Hematopoietic multipotent progenitor cell (in vitro differentiated cells): Measurements from ENCODE around the gene SELENOW. TPM values are rescaled to one million over a fixed set of nuclear protein-coding genes. Genes with fewer than 3 reads are reported as not detected.
"Not testable (repeated sequence)": the region's sequence is repeated elsewhere in the genome, so short reads cannot be mapped to it uniquely, and the experiment has no call there.

Experiments used
- DNase-seq, 3 donors: peaks; one replicate each; pipeline ENCODE4 v3.0.0-alpha.2; 2011 to 2015; ENCODE audit warnings: low read depth in 2 of 3, low spot score in 2 of 3
- total RNA-seq: library from RNA; depleted of rRNA; stranded (reverse); fragments of >200 nt; gene quantifications from one replicate; pipeline ENCODE4 v1.2.3, GENCODE V29; 2012

SELENOW gene
- total RNA-seq, 1 donor: 77.6 TPM

DNA sequence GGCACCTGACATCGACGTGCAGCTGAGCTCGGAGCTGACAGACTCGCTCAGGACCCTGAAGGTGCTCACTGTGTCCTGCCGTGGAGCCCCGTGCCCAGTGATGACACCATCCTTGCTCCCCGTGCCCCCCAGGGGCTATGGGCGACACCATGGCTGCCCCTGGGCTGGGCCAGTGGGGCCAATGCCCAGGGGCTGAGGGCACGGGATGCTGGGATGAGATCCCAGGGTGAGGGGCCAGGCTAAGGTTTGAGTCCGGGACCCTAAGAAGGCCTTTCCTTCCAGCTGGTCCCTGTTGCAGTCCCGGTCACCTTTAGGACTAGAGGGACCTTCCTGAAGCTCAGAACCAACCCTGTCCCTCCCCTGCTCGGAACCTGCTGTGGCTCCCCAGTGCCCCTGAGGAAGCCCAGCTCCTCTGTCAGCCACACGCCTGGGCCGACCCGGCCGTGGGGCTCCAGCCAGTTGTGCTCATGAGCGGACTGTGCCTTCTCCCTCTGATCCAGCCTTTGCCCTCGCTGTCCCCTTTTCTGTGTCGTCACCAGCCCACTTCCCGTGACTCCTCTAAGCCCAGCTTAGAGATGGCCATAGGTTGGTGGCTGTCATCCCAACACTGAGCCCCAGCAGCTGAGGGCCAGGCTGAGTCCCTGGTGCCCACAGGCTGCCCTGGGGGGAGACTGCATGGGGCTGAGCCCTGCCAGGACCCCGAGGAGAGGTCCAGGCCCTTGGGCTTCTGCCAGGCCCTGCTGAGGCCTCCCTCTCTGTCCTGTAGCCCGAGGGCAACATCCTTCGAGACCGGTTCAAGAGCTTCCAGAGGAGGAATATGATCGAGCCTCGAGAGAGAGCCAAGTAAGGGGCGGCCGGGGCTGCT is 22.5 kb upstream of the SELENOW start:
- DNase-seq: no peak

DNA sequence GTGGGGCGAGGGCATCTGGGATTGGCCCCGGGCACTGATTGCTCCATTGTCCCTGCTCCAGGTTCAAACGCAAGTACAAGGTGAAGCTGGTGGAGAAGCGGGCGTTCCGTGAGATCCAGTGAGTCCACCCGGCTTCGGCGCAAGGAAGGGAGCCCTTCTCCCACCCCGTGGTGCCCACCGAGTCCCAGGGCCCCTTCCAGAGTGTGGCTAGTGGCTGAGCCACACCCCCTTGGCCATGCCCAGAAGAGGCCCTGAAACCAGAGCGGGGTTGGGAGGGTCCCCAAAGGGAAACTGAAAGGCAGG is 21.9 kb upstream of the SELENOW start:
- no peak for DNase-seq

DNA sequence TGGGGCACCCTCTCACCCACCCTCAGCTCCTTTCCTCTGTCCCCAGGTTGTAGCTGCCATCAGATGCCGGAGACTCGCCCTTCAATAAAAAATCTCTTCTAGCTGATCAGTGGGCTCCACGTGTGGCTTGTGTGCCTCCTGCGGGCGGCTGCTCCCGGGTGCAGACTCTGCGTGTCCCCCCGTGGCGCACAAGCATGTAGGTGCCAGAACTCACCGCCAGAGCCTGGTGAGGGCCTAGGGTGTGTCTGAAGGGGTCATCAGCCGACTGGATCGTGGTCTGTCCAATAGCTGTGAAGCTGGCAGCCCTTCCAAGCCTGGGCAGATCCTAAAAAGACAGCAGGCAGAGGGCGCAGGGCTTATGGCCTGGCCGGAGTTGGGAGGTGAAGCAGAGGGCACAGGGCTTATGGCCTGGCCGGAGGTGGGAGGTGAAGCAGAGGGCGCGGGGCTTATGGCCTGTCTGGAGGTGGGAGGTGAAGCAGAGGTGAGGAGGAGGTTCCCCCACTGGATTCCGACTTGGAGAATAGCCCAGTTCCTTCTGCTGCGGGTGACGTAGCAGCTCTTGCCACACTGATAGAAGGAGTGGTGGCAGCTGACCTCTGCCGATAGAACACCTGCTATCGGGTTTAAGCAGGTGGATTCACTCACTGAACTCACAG is 21.4 kb upstream of the SELENOW start:
- no peak for DNase-seq

DNA sequence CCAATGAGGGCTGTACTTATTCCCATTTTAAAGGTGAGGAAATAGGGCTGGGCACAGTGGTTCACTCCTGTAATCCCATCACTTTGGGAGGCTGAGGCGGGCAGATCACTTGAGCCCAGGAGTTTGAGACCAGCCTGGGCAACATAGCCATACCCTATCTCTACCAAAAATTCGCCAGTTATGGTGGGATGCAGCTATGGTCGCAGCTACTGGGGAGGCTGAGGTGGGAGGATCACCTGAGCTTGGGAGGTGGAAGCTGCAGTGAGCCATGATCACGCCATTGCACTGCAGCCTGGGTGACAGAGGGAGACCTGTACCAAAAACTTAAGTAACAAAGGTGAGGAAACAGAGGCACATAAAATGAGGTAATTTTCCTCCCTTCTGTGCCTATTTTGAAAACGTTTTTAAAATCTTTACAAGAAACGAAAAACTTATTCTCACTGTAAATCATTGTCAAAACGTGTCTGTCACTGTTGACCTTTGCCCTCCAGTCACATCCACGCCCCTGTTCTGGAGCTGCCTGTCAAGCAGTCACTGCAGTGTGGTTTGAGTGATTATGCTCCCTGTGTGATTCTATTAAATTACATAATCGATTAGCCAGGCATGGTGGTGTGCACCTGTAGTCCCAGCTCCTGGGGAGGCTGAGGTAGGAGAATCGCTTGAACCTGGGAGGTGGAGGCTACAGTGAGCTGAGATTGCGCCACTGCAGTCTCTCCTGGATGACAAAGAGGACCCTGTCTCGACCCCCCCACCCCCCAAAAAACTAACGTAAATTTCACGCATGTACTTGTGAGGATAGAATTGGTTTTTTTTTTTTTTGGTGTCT is 20.7 kb upstream of the SELENOW start:
- DNase-seq: no peak

DNA sequence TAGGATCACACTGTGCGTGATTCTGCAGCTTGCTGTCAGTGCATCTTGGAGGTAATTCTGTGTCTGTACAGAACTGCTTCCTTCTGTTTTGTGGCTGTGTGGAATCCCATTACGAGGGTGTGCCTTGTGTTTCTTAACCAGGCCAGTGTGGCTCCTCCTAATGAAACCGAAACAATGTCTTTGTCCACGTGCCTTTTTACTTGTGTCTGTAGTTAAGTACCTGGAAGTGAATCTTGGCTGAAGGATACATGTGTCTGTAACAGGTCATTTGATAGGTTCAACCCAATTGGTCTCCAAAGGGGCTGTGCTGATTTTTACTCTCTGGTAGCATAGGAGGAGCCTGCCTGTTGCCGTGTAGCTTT is 20.1 kb upstream of the SELENOW start:
- DNase-seq: no peak

DNA sequence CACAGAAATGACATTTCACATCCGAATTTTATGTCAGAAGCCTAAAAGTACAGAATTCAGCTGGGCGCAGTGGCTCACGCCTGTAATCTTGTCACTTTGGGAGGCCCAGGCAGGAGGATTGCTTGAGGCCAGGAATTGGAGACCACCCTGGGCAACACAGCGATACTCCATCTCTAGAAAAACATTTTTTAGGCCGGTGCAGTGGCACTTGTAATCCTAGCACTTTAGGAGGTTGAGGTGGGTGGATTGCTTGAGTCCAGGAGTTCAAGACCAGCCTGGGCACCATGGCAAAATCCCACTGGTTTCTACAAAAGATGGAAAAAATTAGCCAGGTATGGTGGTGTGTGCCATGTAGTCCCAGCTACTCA is 17.9 kb upstream of the SELENOW start:
- no peak for DNase-seq

DNA sequence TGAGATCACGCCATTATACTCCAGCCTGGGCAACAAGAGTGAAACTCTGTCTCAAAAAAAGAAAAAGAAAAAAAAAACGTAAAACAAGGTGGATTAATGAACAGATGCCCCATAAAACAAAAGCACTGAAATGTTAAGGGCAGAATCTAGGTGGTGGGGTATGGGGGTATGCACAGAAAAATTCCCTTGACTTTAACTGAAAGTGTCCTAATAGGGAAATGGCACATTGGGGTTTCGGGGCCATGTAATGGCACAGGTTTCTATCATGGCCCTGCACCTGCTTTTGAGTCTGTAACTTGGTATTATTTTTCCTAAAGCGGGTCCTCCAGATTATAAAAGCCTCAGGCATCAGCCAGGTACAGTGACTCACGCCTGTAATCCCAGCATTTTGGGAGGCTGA is 16.9 kb upstream of the SELENOW start:
- DNase-seq: no peak

DNA sequence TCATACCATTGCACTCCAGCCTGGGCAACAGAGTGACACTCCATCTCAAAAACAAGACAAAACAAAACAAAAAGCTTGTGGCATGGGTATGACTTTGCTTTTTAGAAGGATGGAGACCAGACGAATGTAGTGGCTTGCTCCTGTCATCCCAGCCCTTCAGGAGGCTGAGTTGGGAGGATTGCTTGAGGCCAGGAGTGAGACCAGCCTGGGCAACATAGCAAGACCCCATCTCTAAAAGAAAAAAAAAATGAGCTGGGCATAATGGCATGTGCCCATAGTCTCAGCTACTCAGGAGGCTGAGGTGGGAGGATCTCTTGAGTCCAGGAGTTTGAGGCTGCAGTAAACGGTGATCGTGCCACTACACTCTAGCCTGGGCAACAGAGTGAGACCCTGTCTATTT is 16.4 kb upstream of the SELENOW start:
- no peak for DNase-seq

DNA sequence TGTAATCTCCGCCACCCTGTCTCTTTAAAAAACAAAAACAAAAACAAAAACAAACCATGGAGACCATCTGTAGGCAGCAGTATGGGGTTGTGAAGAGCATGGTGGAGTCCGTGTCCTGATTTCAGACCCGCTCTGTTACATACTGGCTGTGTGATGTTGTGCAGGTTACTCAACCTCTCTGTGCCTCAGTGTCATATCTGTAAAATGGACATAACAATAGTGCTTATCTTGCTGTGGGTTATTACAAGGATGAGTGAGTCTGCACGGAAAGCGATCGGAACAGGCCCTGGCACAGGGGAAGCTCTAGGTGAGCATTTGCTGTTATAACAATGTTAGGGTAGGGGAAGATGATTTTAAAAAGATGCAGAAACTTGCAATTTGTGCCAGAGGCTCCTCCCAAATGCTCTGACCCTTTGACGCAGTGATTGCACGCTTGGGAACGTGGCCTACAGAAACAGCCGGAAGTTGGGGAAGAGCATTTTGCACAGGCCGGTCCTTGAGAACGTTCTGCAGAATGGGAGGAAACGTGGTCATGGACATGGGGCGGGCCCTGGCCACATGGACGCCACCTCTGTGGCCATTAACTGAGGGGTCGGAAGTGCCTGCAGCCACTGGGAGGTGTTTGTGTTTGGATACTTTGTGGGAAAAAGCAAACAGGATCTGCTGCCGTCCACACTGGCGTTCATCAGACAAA is 15.7 kb upstream of the SELENOW start:
- DNase-seq: no peak

DNA sequence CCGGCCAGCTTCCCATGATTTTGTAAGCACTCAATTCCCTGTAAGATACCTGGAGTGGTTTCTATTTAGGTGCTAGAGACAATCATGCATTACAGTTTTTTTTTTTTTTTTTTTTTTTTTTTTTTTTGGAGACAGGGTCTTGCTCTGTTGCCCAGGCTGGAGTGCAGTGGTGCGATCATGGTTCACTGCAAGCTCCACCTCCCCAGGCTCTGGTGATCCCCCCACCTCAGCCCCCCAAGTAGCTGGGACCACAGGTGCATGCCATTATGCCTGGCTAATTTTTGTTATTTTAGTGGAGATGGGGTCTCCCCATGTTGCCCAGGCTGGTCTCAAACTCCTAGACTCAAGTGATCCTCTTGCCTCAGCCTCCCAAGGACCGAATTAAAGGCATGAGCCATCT is 13.8 kb upstream of the SELENOW start:
- not testable (repeated sequence) for DNase-seq

DNA sequence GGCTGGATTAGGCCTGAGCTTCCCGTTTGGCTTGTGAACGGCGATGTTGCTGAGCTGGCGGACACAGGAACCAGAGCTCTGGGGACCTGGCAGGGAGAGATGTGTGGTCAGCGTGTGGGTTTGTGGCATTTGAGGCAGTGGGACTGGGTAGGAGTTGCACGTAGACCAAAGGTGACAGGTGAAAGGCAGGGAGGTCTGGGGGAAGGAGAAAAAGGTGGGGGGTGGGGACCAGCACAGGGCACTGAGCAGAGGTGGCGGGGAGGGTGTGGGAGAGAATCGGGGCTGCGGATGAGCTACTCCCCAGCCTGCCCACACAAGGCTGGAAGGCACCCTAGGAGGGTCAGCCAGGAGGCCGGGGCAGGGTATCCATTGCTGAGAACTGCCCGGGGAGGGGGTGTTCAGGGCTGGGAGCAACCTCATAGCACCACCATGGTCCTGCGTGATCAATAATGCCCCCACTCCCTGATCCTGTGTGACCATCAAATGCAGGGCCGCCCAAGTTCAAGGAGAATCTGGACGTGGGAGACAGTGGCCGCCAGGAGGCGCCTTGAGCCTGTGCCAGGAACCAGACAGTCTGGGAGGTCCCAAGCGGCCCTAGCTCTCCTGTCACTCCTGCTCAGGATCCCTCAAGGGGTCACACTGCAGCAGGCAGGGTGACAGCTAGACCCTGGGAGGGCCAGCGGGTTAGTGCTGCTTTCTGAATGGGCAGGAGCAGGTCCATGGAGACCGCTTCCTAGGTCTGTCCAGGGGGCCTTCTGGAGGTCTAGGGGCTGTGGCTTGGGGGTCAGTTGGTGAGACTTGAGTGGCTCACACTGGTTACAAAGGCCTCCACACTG is 12.8 kb upstream of the SELENOW start:
- peak in 2 of 3 donors; percentile 42 to 54 for DNase-seq

DNA sequence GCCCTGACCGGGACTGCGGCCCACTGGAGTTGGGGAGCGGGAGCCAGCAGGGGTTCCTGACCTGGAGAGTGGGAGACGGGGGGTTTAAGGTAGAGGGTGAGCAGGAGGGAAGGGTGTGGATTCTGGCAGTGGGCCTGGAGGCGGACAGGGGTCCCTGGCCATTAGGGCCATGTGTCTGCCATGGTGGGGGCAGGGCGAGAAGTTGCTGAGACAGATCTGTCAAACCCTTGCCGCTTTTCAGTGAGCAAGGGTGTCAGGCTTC is 12.2 kb upstream of the SELENOW start:
- no peak for DNase-seq

DNA sequence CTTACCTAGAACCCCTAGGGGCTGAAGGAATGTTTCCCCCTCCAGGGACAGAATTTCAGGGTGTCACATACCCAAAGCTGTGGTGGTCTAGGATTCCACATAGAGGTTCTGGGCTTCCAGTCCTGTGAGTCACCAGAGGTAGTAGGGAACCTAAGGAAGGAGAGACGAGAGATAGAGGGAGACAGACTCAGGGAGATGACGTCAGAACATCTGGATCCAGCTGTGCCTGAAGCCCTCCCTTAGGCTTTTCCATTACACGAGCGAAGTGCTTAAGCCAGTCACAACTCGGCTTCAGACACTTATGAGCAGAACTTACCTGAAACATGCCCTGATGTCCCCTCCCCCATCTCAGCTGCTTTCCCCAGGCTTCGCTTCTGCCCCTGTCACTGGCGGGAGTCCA is 11.8 kb upstream of the SELENOW start:
- DNase-seq: no peak

DNA sequence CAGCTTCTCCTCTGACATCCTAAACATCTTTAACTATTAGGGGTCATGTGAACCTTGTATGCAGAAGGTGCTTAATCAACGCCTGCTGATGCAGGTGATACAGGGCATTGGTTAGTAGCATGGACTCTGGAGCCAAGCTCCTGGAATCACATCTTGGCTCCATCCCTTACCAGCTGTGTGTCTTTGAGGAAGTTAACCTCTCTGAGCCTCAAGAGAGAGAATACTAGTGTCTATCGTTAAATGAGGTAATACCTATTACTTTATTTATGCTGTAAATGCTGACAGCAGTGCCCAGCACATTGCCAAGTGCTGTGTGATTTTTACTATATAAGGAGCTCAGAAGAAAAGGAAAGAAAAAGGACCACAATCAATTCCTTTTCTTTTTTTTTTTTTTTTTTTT is 11.2 kb upstream of the SELENOW start:
- no peak for DNase-seq

DNA sequence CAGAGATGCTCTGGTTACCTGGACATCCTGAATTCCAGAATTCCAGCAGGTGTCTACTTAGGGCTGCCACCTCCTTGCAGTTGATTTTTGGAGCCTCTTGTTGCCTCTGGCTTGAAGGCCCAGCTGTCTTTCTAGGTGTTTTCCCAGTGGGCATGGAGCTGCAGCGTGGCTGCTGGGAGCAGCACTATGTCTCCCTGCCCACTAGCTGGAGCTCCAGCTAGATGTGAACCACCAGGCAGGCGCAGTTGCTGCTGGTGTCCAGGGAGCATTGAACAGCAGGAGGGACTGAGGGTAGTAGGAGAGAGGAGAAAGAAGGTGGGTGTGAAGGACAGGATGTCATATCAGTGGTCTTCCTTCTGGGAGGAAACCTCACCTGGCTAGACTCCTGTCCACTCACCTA is 9.9 kb upstream of the SELENOW start:
- no peak for DNase-seq

DNA sequence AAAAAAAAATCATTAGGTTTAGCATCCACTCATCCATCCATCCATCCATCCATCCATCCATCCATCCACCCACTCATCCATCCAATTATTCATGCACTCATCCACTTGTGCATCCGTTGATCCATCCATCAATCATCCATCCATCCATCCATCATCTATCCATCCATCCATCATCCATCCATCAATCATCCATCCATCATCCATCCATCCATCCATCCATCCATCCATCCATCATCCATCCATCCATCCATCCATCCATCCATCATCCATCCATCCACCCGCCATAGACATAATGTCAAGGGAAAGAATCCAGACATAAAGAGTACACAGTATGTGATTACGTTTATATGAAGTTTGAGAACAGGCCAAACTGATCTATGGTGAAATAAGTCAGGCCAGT is 9.0 kb upstream of the SELENOW start:
- no peak for DNase-seq

DNA sequence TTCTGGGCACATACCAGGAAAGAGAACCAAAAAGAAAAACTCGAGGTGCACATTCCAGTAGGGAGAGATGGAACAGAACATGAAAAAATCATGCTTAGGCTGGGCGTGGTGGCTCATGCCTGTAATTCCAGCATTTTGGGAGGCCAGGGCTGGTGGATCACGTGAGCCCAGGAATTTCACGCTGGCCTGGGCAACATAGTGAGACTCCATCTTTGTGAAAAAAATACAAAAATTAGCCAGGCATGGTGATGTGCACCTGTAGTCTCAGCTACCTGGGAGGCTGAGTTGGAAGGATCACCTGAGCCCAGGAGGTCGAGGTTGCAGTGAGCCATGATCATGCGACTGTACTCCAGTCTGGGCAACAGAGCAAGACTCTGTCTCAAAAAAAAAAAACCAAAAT is 7.2 kb upstream of the SELENOW start:
- not testable (repeated sequence) for DNase-seq

DNA sequence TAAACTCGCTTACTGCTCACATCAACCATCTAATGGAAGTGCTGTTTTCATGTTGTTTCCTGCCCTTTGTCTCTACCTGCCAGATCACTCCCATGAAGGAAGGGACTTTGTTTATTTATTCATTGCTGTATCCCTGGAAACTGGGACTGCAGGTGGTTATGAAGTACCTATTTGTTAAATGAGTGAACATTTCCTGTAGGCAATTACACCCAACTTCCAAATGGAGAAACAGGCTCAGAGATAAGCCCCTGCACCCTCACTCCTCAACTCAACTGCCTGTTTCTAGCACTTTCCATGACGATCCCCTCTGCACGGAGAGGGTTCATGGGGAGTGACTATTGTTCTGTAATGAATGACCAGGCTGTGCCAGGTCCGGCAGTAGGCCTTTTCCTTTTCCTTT is 1.9 kb upstream of the SELENOW start:
- no peak for DNase-seq

DNA sequence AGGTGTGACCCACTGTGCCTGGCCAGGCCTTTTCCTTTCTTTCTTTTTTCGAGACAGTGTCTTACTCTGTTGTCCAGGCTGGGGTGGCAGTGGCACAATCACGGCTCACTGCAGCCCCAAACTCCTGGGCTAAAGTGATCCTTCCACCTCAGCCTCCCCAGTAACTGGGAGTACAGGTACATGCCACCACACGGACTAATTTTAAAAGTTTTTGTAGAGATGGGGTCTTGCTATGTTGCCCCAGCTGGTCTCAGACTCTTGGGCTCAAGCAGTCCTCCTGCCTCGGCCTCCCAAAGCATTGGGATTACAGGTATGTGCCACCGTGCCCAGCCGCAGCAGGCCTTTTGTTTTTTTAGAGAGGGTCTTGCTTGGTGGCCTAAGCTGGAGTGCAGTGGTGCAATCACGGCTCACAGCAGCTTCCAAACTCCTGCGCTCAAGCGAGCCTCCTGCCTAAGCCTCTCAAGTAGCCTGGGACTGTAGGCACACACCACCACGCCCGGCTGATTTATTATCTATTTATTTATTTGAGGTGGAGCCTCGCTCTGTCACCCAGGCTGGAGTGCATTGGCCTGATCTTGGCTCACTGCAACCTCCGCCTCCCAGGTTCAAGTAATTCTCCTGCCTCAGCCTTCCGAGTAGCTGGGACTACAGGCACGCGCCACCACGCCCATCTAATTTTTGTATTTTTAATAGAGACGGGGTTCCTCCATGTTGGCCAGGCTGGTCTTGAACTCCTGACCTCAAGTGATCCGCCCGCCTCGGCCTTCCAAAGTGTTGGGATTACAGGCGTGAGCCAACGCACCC is 1.1 kb upstream of the SELENOW start:
- DNase-seq: not testable (repeated sequence)

DNA sequence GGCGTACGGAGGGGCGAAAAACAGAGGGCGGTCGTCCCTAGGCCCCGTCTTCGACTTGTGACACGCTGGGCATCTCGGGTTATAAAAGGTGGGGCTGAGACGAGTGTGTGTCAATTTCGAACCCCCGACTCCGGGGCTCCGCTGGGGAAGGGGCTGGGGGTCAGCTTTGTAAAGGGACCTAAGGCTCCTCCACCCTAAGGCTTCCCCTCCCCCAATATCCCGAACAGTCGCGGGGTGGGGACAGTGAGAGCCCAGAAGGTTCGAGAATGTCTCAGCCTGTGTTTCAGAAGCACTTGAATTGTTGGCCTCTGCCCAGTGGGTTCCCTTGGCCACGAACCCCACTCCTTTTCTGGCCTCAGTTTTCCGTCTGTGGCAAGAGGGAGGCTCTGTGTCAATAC is 450 bp downstream of the SELENOW start:
- DNase-seq: no peak
